ENCODE measurements around the gene RAF1.
"Not testable (repeated sequence)": the region's sequence is repeated elsewhere in the genome, so short reads cannot be mapped to it uniquely, and the experiment has no call there.

The RAF1 gene

DNA sequence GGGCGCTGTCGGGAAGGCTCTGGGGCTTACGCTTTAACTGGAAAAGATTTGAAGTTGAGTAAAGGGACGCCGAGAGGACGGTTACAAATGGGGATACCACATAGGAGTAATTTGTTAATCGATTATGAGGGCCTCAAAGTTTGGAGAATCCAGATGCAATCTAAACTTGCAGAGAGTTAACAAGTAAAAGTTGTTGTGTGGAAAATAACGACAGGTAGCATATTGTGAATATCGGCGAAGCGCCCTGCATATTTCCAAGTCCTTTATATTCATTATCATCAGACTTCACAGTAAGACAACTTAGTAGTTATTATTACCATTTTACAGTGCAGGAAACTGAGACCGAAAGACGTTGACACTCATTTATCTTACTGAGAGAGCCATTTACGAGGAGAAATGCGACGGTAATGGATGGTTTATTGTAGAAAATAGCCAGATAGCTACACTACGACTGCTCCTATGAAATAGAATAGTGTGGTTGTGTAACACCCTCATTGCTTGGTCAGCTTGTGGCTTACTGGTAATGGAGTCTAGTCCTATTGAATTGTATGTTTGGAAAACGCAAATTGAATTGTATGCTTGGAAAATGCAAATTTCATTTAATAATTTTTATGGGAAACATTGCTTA, 106.3 kb downstream of the RAF1 start:
- DNase-seq (ENCODE audit: low spot score) = no peak

- DNase-seq (ENCODE audit: low spot score) = peak; percentile 78
Observed at GRCh38 chr3:12556690-12557472, 107.0 kb downstream of the RAF1 start, which contains the start of gene MKRN2. Gene MKRN2 (plus strand): TSS chr3:12557087. CDS start chr3:12557151, 64 bp downstream.

GRCh38 chr3:12556314-12556689, 107.6 kb downstream of the RAF1 start:
- DNase-seq (ENCODE audit: low spot score) = no peak

DNA sequence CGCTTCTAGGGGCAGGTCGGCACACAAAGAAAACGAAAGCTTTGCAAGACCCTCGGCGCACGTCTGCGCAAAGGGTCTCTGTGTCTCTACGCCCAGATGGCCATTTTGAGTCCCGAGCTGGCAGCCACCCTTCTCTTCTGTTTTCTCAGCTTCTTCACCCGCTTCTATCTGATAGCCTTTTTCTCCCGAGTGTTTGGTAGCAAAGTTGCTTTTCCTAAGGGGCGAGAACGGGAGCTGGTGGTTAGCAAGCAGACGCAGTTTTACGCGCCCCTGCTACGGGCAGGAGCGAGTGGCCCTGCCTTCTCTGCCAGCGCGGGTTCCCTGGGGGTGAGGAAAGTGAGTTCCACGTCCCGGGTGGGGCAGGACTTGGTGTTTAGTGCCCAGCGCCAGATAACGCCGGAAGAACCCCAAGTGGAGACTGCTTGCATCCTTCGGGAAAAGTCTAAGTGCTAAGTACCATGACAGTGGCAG, 110.0 kb downstream of the RAF1 start:
- no peak for DNase-seq (ENCODE audit: low spot score)

DNA sequence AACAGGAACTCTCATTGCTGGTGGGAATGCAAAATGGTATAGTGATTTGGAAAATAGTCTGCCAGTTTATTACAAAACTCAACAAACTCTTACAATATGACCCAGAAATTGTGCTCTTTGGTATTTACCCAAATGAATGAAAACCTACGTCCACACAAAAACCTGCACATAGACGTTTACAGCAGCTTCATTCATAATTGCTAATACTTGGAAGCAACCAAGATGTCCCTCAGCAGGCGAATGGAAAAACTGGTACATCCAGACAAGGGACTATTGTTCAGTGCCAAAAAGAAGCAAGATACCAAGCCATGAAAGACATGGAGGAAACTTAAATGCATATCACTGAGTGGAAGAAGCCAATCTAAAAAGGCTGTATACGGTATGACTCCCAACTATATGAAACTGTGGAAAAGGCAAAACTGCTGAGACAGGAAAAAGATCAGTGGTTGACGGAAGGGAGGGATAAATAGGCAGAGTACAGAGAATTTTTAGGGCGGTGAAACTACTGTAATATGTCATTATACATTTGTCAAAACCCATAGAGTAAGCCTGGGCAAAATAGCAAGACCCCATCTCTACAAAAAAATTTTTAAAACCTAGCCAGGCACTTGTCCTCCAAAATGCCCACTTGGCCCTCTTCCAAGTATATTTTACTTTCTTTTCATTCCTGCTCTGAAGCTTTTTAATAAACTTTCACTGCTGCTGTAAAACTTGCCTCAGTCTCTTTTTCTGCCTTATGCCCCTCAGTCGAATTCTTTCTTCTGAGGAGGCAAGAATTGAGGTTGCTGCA, 113.8 kb downstream of the RAF1 start:
- no peak for DNase-seq (ENCODE audit: low spot score)

- no peak for DNase-seq (ENCODE audit: low spot score)
Observed at GRCh38 chr3:12545473-12545791, 118.5 kb downstream of the RAF1 start, which contains the start of gene MKRN2OS. Gene MKRN2OS (minus strand): TSS chr3:12545499. CDS start chr3:12545464, 35 bp downstream.

- no peak for DNase-seq (ENCODE audit: low spot score)
Observed at GRCh38 chr3:12544652-12545472, 119.1 kb downstream of the RAF1 start.

GRCh38 chr3:12543497-12543896, 120.4 kb downstream of the RAF1 start:
- DNase-seq (ENCODE audit: low spot score) = not testable (repeated sequence)

DNA sequence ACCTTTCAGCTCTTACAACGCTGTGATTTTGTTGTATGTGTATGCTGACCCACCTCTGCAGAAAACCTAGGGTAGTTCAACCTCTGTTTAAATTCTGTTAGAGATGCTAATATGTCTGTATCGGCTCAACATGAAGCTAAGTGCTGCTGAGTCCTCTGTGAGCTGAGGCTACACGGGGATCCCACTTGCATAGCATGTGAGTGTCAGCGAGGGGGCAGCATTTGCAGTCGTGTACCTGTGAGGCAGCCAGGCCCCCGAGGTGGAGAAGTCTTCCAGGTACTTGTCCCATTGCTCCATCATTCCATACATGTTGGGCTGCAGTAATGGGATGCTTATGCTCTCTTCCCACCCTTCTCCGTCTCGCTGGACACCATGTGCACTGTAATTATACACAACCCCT, 122.3 kb downstream of the RAF1 start:
- no peak for DNase-seq (ENCODE audit: low spot score)

GRCh38 chr3:12536423-12536822, 127.5 kb downstream of the RAF1 start:
- DNase-seq (ENCODE audit: low spot score) = no peak

Measured in CD4-positive, alpha-beta T cell treated with Interleukin-6 at 100 ng/mL for 8 hours (primary cell).